Panc1 (cell line): Measurements from ENCODE around the gene COL23A1.

Experiments used
- POLR2AphosphoS5 ChIP-seq: IDR thresholded peaks from 2 replicates; pipeline ENCODE4 v1.6.1; 2012; ENCODE audit warnings: mild to moderate bottlenecking, low read depth, low read length, moderate library complexity
- TF ChIP-seq, protein P1 (sequence below): fragments of 450-650 bp; IDR thresholded peaks from 2 replicates; pipeline ENCODE4 v1.5.1; 2017; ENCODE audit warnings: mild to moderate bottlenecking
- TF ChIP-seq, protein P2 (sequence below), 2 experiments: IDR thresholded peaks; 2 replicates each; pipeline ENCODE4 v1.6.1; 2011 to 2012; ENCODE audit warnings: low read depth in 2 of 2, control low read depth in 1 of 2, low read length in 1 of 2, mild to moderate bottlenecking in 1 of 2, moderate library complexity in 1 of 2; ENCODE audit not compliant: insufficient read depth in 1 of 2

- TF ChIP-seq, protein P1, sequence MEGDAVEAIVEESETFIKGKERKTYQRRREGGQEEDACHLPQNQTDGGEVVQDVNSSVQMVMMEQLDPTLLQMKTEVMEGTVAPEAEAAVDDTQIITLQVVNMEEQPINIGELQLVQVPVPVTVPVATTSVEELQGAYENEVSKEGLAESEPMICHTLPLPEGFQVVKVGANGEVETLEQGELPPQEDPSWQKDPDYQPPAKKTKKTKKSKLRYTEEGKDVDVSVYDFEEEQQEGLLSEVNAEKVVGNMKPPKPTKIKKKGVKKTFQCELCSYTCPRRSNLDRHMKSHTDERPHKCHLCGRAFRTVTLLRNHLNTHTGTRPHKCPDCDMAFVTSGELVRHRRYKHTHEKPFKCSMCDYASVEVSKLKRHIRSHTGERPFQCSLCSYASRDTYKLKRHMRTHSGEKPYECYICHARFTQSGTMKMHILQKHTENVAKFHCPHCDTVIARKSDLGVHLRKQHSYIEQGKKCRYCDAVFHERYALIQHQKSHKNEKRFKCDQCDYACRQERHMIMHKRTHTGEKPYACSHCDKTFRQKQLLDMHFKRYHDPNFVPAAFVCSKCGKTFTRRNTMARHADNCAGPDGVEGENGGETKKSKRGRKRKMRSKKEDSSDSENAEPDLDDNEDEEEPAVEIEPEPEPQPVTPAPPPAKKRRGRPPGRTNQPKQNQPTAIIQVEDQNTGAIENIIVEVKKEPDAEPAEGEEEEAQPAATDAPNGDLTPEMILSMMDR = no peak
- TF ChIP-seq POLR2AphosphoS5 = no peak
- TF ChIP-seq, protein P2, sequence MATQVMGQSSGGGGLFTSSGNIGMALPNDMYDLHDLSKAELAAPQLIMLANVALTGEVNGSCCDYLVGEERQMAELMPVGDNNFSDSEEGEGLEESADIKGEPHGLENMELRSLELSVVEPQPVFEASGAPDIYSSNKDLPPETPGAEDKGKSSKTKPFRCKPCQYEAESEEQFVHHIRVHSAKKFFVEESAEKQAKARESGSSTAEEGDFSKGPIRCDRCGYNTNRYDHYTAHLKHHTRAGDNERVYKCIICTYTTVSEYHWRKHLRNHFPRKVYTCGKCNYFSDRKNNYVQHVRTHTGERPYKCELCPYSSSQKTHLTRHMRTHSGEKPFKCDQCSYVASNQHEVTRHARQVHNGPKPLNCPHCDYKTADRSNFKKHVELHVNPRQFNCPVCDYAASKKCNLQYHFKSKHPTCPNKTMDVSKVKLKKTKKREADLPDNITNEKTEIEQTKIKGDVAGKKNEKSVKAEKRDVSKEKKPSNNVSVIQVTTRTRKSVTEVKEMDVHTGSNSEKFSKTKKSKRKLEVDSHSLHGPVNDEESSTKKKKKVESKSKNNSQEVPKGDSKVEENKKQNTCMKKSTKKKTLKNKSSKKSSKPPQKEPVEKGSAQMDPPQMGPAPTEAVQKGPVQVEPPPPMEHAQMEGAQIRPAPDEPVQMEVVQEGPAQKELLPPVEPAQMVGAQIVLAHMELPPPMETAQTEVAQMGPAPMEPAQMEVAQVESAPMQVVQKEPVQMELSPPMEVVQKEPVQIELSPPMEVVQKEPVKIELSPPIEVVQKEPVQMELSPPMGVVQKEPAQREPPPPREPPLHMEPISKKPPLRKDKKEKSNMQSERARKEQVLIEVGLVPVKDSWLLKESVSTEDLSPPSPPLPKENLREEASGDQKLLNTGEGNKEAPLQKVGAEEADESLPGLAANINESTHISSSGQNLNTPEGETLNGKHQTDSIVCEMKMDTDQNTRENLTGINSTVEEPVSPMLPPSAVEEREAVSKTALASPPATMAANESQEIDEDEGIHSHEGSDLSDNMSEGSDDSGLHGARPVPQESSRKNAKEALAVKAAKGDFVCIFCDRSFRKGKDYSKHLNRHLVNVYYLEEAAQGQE (IDR thresholded peaks at IDR 0.05; ENCODE audit: insufficient read depth in 1 of 2, low read depth in 2 of 2, low read length in 1 of 2) = no peak
Observed at GRCh38 chr5:178284996-178285395, 305.2 kb downstream of the COL23A1 start.
